GM18520 (cell line): ENCODE results near the gene PRPF40B.
A peak's percentile ranks its signal among the peaks of the same experiment; 100 is the strongest.

Experiments used
- ATAC-seq: cut with Tn5 transposase; IDR thresholded peaks from one replicate; pipeline ENCODE4 v1.9.1; 2021; ENCODE audit not compliant: unreplicated experiment

Gene PRPF40B

GRCh38 chr12:49658276-49658675, 34.9 kb downstream of the PRPF40B start:
- no peak for ATAC-seq

GRCh38 chr12:49659753-49660152, 36.4 kb downstream of the PRPF40B start:
- no peak for ATAC-seq

DNA sequence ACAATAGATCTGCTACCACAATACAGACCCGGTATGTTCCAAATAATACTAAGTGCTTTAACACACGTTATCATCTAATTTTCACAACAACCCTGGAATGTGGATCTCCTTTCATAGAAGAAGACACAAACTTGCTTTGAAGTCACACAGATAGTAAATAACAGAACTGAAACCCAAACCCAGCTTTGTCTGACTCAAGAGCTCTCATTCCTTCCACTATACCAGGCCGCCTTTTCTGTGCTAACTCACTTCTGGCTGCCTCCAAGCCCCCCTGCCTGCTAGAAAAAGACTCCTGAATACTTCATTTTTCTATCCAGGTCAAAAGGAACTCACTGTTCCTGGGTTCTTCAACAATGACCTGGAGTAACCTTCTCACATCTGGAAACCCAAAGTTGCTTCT, 37.8 kb downstream of the PRPF40B start:
- ATAC-seq: no peak

GRCh38 chr12:49661746-49662145, 38.4 kb downstream of the PRPF40B start:
- ATAC-seq: no peak

DNA sequence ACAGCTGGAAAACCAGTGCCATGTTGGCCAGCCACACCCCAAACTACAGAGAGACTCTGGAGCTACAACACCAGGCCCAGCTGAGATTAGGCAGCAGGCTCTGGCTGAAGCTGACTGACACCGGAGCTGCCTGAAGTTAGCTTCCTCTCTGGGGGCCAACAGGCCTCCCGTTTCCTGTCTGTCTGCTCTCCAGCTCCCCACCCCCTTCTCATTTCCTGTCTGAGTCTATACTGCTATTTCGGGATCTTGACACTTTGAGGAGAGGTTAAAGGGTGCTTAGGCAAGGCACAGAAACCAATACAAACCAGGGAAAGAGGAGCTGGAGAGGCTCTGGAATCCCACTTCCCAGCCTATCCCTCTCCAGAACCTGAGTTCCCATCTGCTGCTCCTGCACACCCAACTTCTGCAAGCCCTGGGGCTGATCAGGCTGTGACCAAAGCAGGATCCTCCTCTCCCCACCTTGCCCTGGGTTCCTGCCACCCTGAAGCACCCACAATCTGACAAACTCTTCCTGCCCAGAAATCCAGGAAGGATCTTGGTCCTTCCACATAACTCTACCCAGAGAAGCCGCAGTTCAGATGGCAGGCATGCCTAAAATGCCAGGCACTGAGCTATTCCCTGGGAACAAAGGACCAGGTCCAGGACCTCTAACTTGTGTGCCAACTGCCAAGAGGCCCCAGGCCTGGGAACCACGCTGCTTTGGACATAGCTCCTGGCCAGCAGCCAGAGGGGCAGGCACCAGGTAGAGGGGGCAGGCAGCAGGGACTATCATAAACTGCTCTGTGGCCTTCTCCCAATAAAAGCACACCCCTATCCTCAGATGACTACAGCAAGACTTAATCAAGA, 39.9 kb downstream of the PRPF40B start:
- ATAC-seq: no peak

DNA sequence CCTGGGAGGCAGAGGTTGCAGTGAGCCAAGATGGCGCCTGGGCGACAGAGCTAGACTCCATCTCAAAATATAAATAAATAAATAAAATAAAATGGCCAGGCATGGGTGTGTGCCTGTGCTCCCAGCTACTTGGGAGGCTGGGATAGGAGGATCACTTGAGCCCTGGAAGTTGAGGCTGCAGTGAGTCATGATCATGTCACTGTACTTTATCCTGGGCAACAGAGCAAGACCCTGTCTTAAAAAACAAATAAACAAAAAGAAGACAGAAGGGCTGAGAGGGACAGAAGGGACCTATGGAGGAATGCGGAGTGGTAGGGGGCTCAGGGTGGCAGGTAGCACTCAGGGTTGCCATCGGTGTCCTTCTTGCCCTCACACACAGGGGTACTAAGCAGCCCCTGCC, 40.8 kb downstream of the PRPF40B start:
- ATAC-seq: no peak

- ATAC-seq: peak; percentile 64
Observed at GRCh38 chr12:49664591-49665239, 41.4 kb downstream of the PRPF40B start.

DNA sequence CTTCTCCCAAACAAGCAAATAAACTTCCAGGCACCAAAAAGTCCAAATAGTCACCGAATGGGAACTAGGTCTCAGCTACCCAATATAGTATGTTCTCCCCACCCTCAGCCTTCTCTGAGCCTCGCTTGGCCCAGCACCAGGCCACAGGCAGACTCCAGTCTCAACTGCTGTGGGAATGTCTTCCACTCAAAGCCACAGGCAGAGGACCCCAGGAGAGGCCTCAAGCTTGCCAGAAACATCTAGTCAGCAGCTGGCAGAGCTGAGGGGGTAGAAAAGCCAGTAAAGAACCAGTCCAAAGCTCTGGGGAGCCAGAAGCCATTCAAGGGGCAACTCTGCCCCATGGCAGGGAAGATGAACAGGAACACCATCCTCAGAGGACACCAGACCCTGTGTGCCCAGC, 42.0 kb downstream of the PRPF40B start:
- no peak for ATAC-seq

DNA sequence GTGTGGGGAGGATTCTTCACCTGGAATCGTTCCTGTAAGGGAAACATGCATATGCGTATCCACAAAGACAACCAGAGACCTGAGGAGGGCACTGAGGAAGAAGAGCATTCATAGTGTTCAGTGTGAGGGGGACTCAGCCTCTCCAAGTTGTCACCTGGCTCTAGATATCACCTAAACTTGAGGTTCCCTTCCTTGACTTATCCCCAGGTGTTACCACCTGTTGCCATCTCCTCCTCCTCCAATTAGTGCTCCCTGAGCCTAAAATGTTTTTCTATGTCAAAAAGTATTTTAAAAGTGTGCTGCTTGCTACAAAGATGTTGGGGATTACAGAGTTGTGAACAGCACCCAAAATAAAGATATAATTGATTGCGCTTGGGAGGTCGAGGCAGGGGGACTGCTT, 42.8 kb downstream of the PRPF40B start:
- no peak for ATAC-seq

GRCh38 chr12:49667325-49668090, 44.1 kb downstream of the PRPF40B start:
- ATAC-seq: no peak

- no peak for ATAC-seq
Observed at GRCh38 chr12:49669796-49670195, 46.4 kb downstream of the PRPF40B start.

GRCh38 chr12:49671031-49671765, 47.8 kb downstream of the PRPF40B start:
- no peak for ATAC-seq

DNA sequence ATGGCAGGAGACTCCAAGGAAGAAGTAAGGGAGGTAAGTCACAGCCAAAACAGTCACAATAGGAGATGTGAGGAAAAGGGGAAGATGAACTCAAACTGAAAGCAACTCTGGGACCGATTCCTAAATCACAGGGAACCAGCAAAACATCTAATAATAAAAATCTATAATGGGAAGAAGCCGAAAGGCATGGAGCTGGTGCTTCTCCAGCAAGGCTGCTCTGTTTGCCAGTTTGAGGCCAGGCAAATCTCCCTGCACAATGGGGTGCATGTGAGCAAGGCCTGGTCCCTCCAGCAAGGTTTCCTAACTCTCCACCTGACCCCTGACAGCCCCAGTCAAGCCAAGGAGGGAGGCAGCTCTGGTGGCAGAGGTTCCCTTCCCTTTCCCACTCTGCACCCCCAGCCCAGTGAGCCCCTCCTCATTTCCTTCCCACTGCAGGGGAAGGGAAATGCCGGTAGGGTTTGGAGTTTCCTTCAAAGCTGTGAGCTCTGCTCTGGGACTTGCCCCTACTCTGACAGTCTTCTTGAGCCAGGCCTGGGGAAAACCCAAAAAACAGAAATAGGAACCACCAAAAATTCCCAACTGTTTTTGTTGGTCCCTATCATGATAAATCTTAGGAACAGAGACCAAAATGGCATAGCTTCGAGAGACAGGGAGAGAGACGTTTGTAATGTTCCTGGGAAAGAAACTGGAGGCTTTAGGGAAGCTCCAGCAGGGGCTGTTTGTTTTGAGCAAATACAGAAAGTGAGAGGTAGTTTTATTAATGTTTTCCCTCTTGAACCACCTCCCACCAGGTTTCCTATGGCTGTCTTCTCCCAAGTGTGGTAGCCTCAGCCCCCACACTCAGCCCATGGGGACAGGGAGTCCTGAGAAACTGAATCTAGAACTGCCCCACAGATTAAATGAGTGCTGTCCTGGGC, 49.2 kb downstream of the PRPF40B start:
- no peak for ATAC-seq

- no peak for ATAC-seq
Observed at GRCh38 chr12:49673446-49674317, 50.3 kb downstream of the PRPF40B start.

- no peak for ATAC-seq
Observed at GRCh38 chr12:49674318-49674981, 51.1 kb downstream of the PRPF40B start.

DNA sequence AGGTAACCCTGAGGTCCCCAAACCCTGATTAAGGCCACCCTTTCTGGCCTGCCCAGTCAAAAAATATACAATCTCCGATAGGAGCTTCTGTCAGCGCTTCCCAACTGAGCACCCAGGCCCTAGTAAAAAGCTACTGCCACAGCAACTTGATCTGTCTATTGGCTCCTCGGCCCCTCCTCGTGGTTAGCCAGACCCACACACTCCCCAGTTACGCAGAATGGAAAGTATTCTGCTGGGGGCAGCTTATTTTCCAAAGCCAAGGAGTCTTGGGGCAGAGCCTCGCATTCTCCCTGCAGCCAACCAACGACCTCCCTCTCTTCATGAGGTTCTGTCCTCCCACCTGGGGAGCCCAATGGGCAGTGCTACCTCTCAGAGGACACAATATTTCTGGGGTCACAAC, 51.8 kb downstream of the PRPF40B start:
- ATAC-seq: no peak

GRCh38 chr12:49678711-49679110, 55.4 kb downstream of the PRPF40B start:
- ATAC-seq: no peak

GRCh38 chr12:49680075-49680474, 56.7 kb downstream of the PRPF40B start:
- ATAC-seq: no peak
